GM21717 (cell line): ENCODE results near the gene FAXDC2.

ENCODE experiments used
- ATAC-seq: cut with Tn5 transposase; IDR thresholded peaks from one replicate; pipeline ENCODE4 v1.9.1; 2021; ENCODE audit warnings: mild to moderate bottlenecking, moderate library complexity; ENCODE audit not compliant: unreplicated experiment

The FAXDC2 gene

GRCh38 chr5:154802050-154802449 is 48.4 kb downstream of the FAXDC2 start:
- no peak for ATAC-seq

GRCh38 chr5:154801083-154801482 is 49.3 kb downstream of the FAXDC2 start:
- ATAC-seq = no peak

GRCh38 chr5:154800582-154800981 is 49.8 kb downstream of the FAXDC2 start:
- no peak for ATAC-seq

- no peak for ATAC-seq
Observed at GRCh38 chr5:154797762-154798161, 52.6 kb downstream of the FAXDC2 start.

- ATAC-seq = no peak
Observed at GRCh38 chr5:154795235-154795596, 55.2 kb downstream of the FAXDC2 start.

- no peak for ATAC-seq
Observed at GRCh38 chr5:154794525-154795234, 55.7 kb downstream of the FAXDC2 start.

GRCh38 chr5:154793599-154794524 is 56.5 kb downstream of the FAXDC2 start:
- ATAC-seq = no peak

GRCh38 chr5:154791535-154791934 is 58.9 kb downstream of the FAXDC2 start:
- no peak for ATAC-seq

- no peak for ATAC-seq
Observed at GRCh38 chr5:154788212-154788611, 62.2 kb downstream of the FAXDC2 start.

GRCh38 chr5:154786414-154786813 is 64.0 kb downstream of the FAXDC2 start:
- no peak for ATAC-seq

GRCh38 chr5:154784856-154785255 is 65.5 kb downstream of the FAXDC2 start:
- no peak for ATAC-seq

GRCh38 chr5:154783774-154784460 is 66.5 kb downstream of the FAXDC2 start:
- peak; percentile 55 for ATAC-seq

GRCh38 chr5:154782812-154783592 is 67.4 kb downstream of the FAXDC2 start:
- no peak for ATAC-seq

GRCh38 chr5:154782326-154782725 is 68.1 kb downstream of the FAXDC2 start:
- no peak for ATAC-seq

- ATAC-seq = no peak
Observed at GRCh38 chr5:154780128-154780527, 70.3 kb downstream of the FAXDC2 start.

- ATAC-seq = no peak
Observed at GRCh38 chr5:154779105-154779504, 71.3 kb downstream of the FAXDC2 start.

- ATAC-seq = no peak
Observed at GRCh38 chr5:154778534-154778933, 71.9 kb downstream of the FAXDC2 start.

- ATAC-seq = no peak
Observed at GRCh38 chr5:154776167-154776566, 74.2 kb downstream of the FAXDC2 start.

GRCh38 chr5:154773326-154773725 is 77.1 kb downstream of the FAXDC2 start:
- no peak for ATAC-seq

- ATAC-seq = no peak
Observed at GRCh38 chr5:154771383-154771901, 79.0 kb downstream of the FAXDC2 start.

- ATAC-seq = no peak
Observed at GRCh38 chr5:154770111-154770510, 80.3 kb downstream of the FAXDC2 start.
